HG03571 (cell line): ENCODE results near the gene PRSS58.

Experiments used
- ATAC-seq: cut with Tn5 transposase; IDR thresholded peaks from one replicate; pipeline ENCODE4 v1.9.1; 2021; ENCODE audit not compliant: unreplicated experiment

PRSS58 gene

DNA sequence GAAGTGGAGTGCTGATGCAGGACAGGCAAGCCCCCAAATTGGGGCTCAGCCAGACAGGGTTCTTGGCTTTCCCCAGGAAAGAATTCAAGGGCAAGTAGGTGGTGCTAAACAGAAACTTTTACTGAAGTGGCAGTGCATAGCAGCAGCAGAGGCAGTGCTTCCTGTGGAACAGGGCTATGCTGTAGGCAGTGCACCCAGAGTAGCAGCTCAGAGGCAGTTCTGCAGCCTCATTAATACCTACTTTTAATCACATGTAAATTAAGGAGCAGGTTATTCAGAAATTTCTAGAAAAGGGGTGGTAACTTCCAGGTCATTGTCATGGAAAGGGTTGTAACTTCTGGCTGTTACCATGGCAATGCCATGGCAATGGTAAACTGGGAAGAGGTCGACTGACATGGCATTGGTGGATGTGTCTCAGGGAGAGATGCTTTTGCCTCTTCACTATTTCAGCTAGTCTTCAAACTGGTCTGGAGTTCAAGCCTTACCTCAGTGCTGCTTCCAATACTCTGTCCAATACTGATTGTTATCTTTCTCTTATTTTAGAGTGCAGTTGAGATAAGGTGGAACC, 29.2 kb downstream of the PRSS58 start:
- no peak for ATAC-seq
